Mesendoderm (in vitro differentiated cells): ENCODE data around the gene GNA12.
"Not testable (repeated sequence)": the region's sequence is repeated elsewhere in the genome, so short reads cannot be mapped to it uniquely, and the experiment has no call there.

ENCODE experiments used
- DNase-seq: peaks from one replicate; pipeline ENCODE4 v3.0.0; 2013
- H2AK5ac ChIP-seq: 2 replicates; pipeline ENCODE4 v1.6.1; 2013; ENCODE audit warnings: low read length, inconsistent platforms
- H2BK120ac ChIP-seq: 2 replicates; pipeline ENCODE4 v1.6.1; 2013; ENCODE audit warnings: low read depth, mild to moderate bottlenecking, low read length, moderate library complexity, mixed read lengths
- H2BK15ac ChIP-seq: replicated peaks from 2 replicates; pipeline ENCODE4 v1.6.1; 2013; ENCODE audit warnings: low read depth, mild to moderate bottlenecking, moderate library complexity
- H2BK5ac ChIP-seq: 2 replicates; pipeline ENCODE4 v1.6.1; 2013; ENCODE audit warnings: low read length, inconsistent platforms
- H3K18ac ChIP-seq: 2 replicates; pipeline ENCODE4 v1.6.1; 2013; ENCODE audit warnings: mild to moderate bottlenecking, low read length, mixed read lengths
- H3K23ac ChIP-seq: one replicate; pipeline ENCODE4 v1.6.1; 2013; ENCODE audit warnings: low read length
- H3K27ac ChIP-seq: 2 replicates; pipeline ENCODE4 v1.5.1; 2013; ENCODE audit warnings: low read depth, mild to moderate bottlenecking, inconsistent platforms, low read length, moderate library complexity
- H3K27me3 ChIP-seq: 2 replicates; pipeline ENCODE4 v1.6.1; 2013; ENCODE audit warnings: low read length, control low read depth, mild to moderate bottlenecking, inconsistent platforms; ENCODE audit not compliant: insufficient read depth, poor library complexity
- H3K36me3 ChIP-seq: 2 replicates; pipeline ENCODE4 v1.6.1; 2013; ENCODE audit warnings: low read length, inconsistent platforms; ENCODE audit not compliant: control insufficient read depth, insufficient read depth
- H3K4ac ChIP-seq: one replicate; pipeline ENCODE4 v1.6.1; 2013; ENCODE audit warnings: low read depth, mild to moderate bottlenecking, low read length, moderate library complexity
- H3K4me1 ChIP-seq: 2 replicates; pipeline ENCODE4 v1.6.1; 2013; ENCODE audit warnings: low read depth, low read length, inconsistent platforms; ENCODE audit not compliant: control insufficient read depth
- H3K4me2 ChIP-seq: 2 replicates; pipeline ENCODE4 v1.6.1; 2013; ENCODE audit warnings: low read length
- H3K4me3 ChIP-seq: 2 replicates; pipeline ENCODE4 v1.5.1; 2013; ENCODE audit warnings: mild to moderate bottlenecking, low read length
- H3K56ac ChIP-seq: one replicate; pipeline ENCODE4 v1.6.1; 2013; ENCODE audit warnings: low read length
- H3K79me1 ChIP-seq: 2 replicates; pipeline ENCODE4 v1.6.1; 2013; ENCODE audit warnings: low read length, inconsistent platforms
- H3K79me2 ChIP-seq: 2 replicates; pipeline ENCODE4 v1.6.1; 2013; ENCODE audit warnings: mild to moderate bottlenecking, low read length; ENCODE audit not compliant: control insufficient read depth, insufficient read depth
- H3K9ac ChIP-seq: 2 replicates; pipeline ENCODE4 v1.6.1; 2013; ENCODE audit warnings: low read length, inconsistent platforms
- H4K5ac ChIP-seq: one replicate; pipeline ENCODE4 v1.6.1; 2013; ENCODE audit warnings: low read length
- H4K8ac ChIP-seq: one replicate; pipeline ENCODE4 v1.6.1; 2013; ENCODE audit warnings: low read depth, mild to moderate bottlenecking, control low read depth, low read length, moderate library complexity
- WGBS: extraction: QIAGEN DNeasy Blood & Tissue Kit; methylation state at CpG from one replicate; pipeline ENCODE4 v1.1.7; 2013; ENCODE audit warnings: low lambda C conversion rate, missing lambda C conversion rate; ENCODE audit not compliant: insufficient coverage; ENCODE audit errors: extremely low coverage; 5-methylcytosine and 5-hydroxymethylcytosine counted together

The GNA12 gene

DNA sequence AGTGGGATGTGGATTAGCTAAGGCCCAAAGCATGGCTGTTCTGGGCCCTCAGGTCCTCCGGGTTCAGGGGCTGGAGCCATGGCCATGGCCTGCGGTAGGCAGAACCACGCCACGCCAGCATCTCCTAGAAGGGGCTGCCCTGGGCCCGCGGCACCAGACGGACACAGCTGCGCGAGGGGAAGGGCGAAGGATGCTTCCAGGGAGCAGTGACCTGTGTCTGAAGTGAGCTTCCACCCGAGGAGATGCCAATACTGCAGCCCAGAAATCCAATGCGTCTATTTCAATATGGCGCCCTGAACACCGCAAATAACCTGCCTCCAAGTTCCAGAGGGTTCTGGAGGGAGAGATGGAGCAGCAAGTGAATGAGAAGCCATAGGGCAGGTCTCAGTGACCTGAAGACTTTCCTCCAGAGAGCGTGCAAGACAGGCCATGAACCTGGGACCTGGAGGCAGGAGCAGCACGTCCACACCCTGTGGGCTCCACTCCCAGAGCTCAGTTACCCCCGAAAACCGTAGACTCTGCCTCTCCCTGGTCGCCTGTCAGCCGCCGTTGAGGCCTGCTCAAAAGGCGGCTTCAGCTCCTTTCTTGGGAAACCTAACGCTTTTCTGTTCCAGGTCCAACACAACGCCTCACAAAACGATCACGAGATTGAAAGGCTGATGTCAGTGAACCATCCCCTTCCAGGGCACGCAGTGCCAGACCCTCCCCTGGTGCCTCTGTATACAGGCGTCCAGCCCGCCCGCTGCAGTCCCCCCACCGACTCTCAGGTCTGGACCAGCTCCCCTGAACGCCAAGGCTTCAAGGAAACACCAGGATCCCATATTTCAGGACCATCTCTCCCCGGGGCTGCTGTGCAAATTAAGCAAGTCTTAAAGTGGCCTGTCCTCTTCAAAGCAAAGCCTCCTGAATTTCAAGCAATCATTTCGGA lies 118.7 kb downstream of the GNA12 start:
- no peaks in the 10 kb centered on the region for H3K4me1 ChIP-seq
- no CpG with 5 or more reads among the region's 34 CpGs for WGBS
- peaks cover 6% of the 10 kb centered on the region for H3K79me1 ChIP-seq
- no peak overlapping the region for H3K27ac ChIP-seq
- H4K5ac ChIP-seq: no peak overlapping the region
- no peak overlapping the region for H3K4me2 ChIP-seq
- no peak overlapping the region for H3K4ac ChIP-seq
- no peaks in the 10 kb centered on the region for H3K27me3 ChIP-seq
- no peak overlapping the region for H3K4me3 ChIP-seq
- H3K18ac ChIP-seq: no peak overlapping the region
- H3K36me3 ChIP-seq: peaks cover 2% of the 10 kb centered on the region
- H2BK120ac ChIP-seq: no peak overlapping the region
- H4K8ac ChIP-seq: no peak overlapping the region
- no peak overlapping the region for H2BK5ac ChIP-seq
- H3K23ac ChIP-seq: no peak overlapping the region
- no peak overlapping the region for H2AK5ac ChIP-seq
- no peaks in the 10 kb centered on the region for H3K79me2 ChIP-seq
- H2BK15ac ChIP-seq: no peak overlapping the region
- no peak for DNase-seq
- no peak overlapping the region for H3K9ac ChIP-seq
- no peak overlapping the region for H3K56ac ChIP-seq

DNA sequence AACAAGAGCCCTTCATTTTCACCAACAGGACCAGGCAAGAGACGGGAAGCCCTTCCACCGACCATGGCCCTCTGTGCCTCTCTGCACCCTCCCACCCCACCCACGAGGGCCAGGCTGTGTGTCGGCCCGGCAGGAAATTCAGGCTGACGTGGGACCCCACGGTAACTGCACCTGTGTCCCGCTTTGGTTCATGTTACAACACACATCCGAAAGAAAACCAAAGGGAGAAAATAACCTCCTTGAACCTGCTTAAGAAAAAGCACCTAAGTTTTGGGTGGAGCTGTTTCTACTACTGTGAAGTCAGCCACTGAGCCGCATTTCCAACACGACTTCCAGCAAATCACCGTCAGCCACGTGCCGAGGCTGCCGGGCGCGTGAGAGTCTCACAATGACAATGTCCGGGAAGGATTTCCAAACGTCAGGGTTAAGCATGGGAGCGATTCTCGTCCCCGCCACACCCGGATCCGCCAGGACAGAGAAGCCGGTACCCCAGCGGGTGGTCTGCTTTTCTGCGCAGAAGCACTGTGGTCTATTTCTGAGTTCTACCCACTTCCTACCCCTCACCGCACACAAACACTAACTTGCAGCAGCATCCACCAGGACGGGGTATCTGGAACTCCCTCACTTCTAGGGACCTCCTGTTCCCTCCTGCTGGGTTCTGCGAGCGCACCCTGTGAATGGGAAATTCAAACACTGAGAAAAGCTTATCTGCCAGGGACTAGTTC lies 119.5 kb downstream of the GNA12 start:
- Histone ChIP-seq H2BK15ac (no peak overlapping the region), H3K79me2 (no peaks in the 10 kb centered on the region), H3K79me1 (peaks cover 4% of the 10 kb centered on the region), H3K27me3 (no peaks in the 10 kb centered on the region), H3K4me3 (no peak overlapping the region), H2BK5ac (no peak overlapping the region), H4K8ac (no peak overlapping the region), H3K23ac (no peak overlapping the region), H3K27ac (no peak overlapping the region), H2BK120ac (no peak overlapping the region), H3K4ac (no peak overlapping the region), H3K56ac (no peak overlapping the region), H3K18ac (no peak overlapping the region), H3K36me3 (peaks cover 2% of the 10 kb centered on the region), H3K4me1 (no peaks in the 10 kb centered on the region), H4K5ac (no peak overlapping the region), H3K9ac (no peak overlapping the region), H3K4me2 (no peak overlapping the region), H2AK5ac (no peak overlapping the region)
- DNase-seq: no peak
- WGBS: no CpG with 5 or more reads among the region's 31 CpGs

DNA sequence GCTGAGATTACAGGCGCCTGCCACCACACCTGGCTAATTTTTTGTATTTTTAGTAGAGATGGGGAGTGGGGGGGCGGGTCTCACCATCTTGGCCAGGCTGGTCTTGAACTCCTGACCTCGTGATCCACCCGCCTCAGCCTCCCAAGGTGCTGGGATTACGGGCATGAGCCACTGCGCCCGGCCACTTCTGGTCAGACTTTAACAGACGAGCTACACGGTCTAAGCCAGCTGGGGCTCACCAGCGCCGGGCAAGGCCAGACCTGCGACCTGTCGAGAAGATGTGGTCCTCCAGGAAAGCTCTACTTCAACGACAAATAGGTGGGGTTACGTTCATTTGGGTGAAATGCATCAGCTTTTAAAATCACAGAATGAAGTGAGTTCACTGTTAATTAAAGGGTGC lies 120.1 kb downstream of the GNA12 start:
- H2BK15ac ChIP-seq, H3K18ac ChIP-seq, H4K5ac ChIP-seq, H2AK5ac ChIP-seq, H3K9ac ChIP-seq, H3K79me1 ChIP-seq, H3K4me3 ChIP-seq, H2BK5ac ChIP-seq, H3K4ac ChIP-seq, H3K4me2 ChIP-seq, H3K4me1 ChIP-seq, H3K36me3 ChIP-seq, H3K27me3 ChIP-seq, H4K8ac ChIP-seq, H3K23ac ChIP-seq, H3K27ac ChIP-seq, H2BK120ac ChIP-seq, H3K56ac ChIP-seq, DNase-seq, H3K79me2 ChIP-seq: not testable (repeated sequence)
- WGBS: no CpG with 5 or more reads among the region's 15 CpGs

DNA sequence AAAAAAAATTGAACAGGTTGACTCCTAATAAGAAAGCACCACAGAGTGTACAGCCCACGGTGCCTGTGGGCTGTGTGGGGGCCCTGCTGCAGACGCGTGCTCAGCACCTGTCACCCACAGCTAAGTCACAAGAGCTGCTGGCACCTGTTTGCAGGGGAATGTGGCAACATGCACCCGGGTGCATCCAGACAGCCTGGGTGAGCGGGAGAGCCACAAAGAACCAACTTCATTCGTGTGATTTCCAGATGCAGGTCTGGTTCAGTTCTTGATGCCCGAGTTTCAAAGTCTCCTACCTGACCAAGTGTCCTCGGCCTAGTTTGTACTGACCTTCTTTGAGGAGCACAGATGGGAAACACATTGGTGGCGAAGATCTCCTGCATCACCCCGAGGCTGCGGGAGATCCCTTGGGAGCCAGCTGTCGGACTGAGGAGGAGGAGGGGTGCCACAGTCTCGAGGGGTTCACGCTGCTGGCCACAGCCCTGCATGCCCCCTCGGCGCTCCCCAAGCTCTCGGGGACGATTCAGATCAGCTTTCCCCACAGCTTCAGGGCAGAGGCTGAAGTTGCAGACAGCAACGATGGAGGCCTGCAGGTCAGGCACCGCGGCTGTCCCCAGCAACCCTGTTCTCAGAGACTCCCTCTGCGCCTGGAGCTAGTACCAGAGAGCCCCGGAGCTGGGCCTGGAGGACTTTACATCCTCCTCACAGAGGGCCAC lies 120.8 kb downstream of the GNA12 start:
- Histone ChIP-seq H2BK120ac (no peak overlapping the region), H3K79me2 (no peaks in the 10 kb centered on the region), H3K56ac (no peak overlapping the region), H3K18ac (no peak overlapping the region), H2BK5ac (no peak overlapping the region), H4K5ac (no peak overlapping the region), H4K8ac (no peak overlapping the region), H3K4ac (no peak overlapping the region), H3K4me1 (no peaks in the 10 kb centered on the region), H3K4me2 (no peak overlapping the region), H3K27ac (no peak overlapping the region), H3K27me3 (no peaks in the 10 kb centered on the region), H3K9ac (no peak overlapping the region), H2AK5ac (no peak overlapping the region), H3K23ac (no peak overlapping the region), H2BK15ac (no peak overlapping the region), H3K79me1 (peaks cover 2% of the 10 kb centered on the region), H3K4me3 (no peak overlapping the region), H3K36me3 (peaks cover 2% of the 10 kb centered on the region)
- DNase-seq: no peak
- no CpG with 5 or more reads among the region's 23 CpGs for WGBS

DNA sequence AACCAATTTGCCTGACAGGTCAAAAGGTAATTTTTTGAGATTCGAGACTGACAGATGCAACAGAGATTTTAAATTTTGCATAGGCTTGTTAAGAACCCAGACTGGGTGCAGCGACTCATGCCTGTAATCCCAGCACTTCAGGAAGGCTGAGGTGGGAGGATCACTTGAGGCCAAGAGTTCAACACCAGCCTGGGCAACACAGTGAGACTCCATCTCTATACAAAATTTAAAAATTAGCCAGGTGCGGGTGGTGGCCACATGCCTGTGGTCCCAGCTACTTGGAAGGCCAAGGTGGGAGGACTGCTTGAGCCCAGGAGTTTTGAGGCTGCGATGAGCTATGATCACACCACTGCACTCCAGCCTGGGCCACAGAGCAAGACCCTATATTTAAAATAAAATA lies 121.5 kb downstream of the GNA12 start:
- H2BK5ac ChIP-seq: no peak overlapping the region
- no peak overlapping the region for H3K4me2 ChIP-seq
- no peak overlapping the region for H4K5ac ChIP-seq
- no peak overlapping the region for H3K4me3 ChIP-seq
- no peak overlapping the region for H3K23ac ChIP-seq
- H3K27ac ChIP-seq: no peak overlapping the region
- peaks cover 2% of the 10 kb centered on the region for H3K79me1 ChIP-seq
- no CpG with 5 or more reads among the region's 4 CpGs for WGBS
- no peak overlapping the region for H3K18ac ChIP-seq
- no peak overlapping the region for H2AK5ac ChIP-seq
- DNase-seq: no peak
- no peak overlapping the region for H2BK15ac ChIP-seq
- H3K56ac ChIP-seq: no peak overlapping the region
- H3K4ac ChIP-seq: no peak overlapping the region
- H2BK120ac ChIP-seq: no peak overlapping the region
- no peaks in the 10 kb centered on the region for H3K27me3 ChIP-seq
- H3K4me1 ChIP-seq: no peaks in the 10 kb centered on the region
- no peak overlapping the region for H4K8ac ChIP-seq
- H3K36me3 ChIP-seq: peaks cover 4% of the 10 kb centered on the region
- H3K9ac ChIP-seq: no peak overlapping the region
- H3K79me2 ChIP-seq: no peaks in the 10 kb centered on the region
